H1 (cell line): Measurements from ENCODE around the gene SPN. TPM values are rescaled to one million over a fixed set of nuclear protein-coding genes. Genes with fewer than 3 reads are reported as not detected.
A peak's percentile ranks its signal among the peaks of the same experiment; 100 is the strongest.

ENCODE experiments used
- ASH2L ChIP-seq: fragments of 200-600, 300-600 bp; sonication (generic); IDR thresholded peaks from one replicate; pipeline ENCODE4 v1.7.1; 2017; ENCODE audit warnings: low read length
- BACH1 ChIP-seq: IDR thresholded peaks from 2 replicates; pipeline ENCODE4 v1.6.1; 2012; ENCODE audit warnings: low read length, improper control_type of control experiment
- BCL11A ChIP-seq, 2 experiments: IDR thresholded peaks; one replicate each; pipeline ENCODE4 v1.6.1; 2011; ENCODE audit warnings: low read depth in 2 of 2, low read length in 2 of 2, mild to moderate bottlenecking in 2 of 2
- CBX5 ChIP-seq: fragments of 300-800, 300-1000 bp; sonication (generic); IDR thresholded peaks from 2 replicates; pipeline ENCODE4 v1.7.1; 2016; ENCODE audit warnings: antibody characterized with exemption, low read length, low read depth
- CBX8 ChIP-seq: fragments of 300-800, 300-1000 bp; sonication (generic); IDR thresholded peaks from 2 replicates; pipeline ENCODE4 v1.7.1; 2016; ENCODE audit warnings: low read depth, low read length, borderline replicate concordance
- CHD1 ChIP-seq: IDR thresholded peaks from 2 replicates; pipeline ENCODE4 v1.6.1; 2012; ENCODE audit warnings: low read depth, low read length, improper control_type of control experiment
- CREB1 ChIP-seq: IDR thresholded peaks from 2 replicates; pipeline ENCODE4 v1.6.1; 2012; ENCODE audit warnings: inconsistent platforms
- CTBP2 ChIP-seq: IDR thresholded peaks from 2 replicates; pipeline ENCODE4 v1.7.0; 2011; ENCODE audit warnings: borderline replicate concordance, mild to moderate bottlenecking, moderate library complexity, mixed read lengths, low read length; ENCODE audit not compliant: insufficient read depth, insufficient read length
- EP300 ChIP-seq, 2 experiments: IDR thresholded peaks; 1 replicate in 1 of 2; 2 replicates in 1 of 2; pipeline ENCODE4 v1.6.1; 2011 to 2012; ENCODE audit warnings: low read depth in 2 of 2, low read length in 2 of 2, mild to moderate bottlenecking in 2 of 2, borderline replicate concordance in 1 of 2, inconsistent platforms in 1 of 2, moderate library complexity in 1 of 2
- GTF2F1 ChIP-seq: IDR thresholded peaks from 2 replicates; pipeline ENCODE4 v1.6.1; 2012; ENCODE audit warnings: low read depth, low read length, improper control_type of control experiment, borderline replicate concordance
- JUND ChIP-seq: IDR thresholded peaks from 2 replicates; pipeline ENCODE4 v1.6.1; 2011; ENCODE audit warnings: mild to moderate bottlenecking, improper control_type of control experiment, low read length
- MAX ChIP-seq: IDR thresholded peaks from 2 replicates; pipeline ENCODE4 v1.6.1; 2012; ENCODE audit warnings: inconsistent platforms
- POU5F1 ChIP-seq: IDR thresholded peaks from 2 replicates; pipeline ENCODE4 v1.6.1; 2011; ENCODE audit warnings: low read depth, mild to moderate bottlenecking, low read length, moderate library complexity
- RFX5 ChIP-seq: IDR thresholded peaks from 2 replicates; pipeline ENCODE4 v1.6.1; 2011; ENCODE audit warnings: low read depth, low read length, improper control_type of control experiment, borderline replicate concordance
- RNF2 ChIP-seq: fragments of 200-900, 300-1000 bp; sonication (generic); IDR thresholded peaks from 2 replicates; pipeline ENCODE4 v1.7.1; 2016; ENCODE audit warnings: borderline replicate concordance, low read depth, mild to moderate bottlenecking, antibody characterized with exemption, low read length; ENCODE audit not compliant: poor library complexity, severe bottlenecking; ENCODE audit errors: missing control alignments
- RXRA ChIP-seq: IDR thresholded peaks from 2 replicates; pipeline ENCODE4 v1.6.1; 2011; ENCODE audit warnings: low read depth, mild to moderate bottlenecking, low read length, moderate library complexity; ENCODE audit not compliant: insufficient read depth
- SIN3A ChIP-seq, 2 experiments: IDR thresholded peaks in 1 of 2; conservative IDR thresholded peaks in 1 of 2; 2 replicates each; pipeline ENCODE4 v1.6.1; 2011 to 2012; ENCODE audit warnings: low read length in 2 of 2, improper control_type of control experiment in 1 of 2, low read depth in 1 of 2, mild to moderate bottlenecking in 1 of 2
- SP1 ChIP-seq: IDR thresholded peaks from 2 replicates; pipeline ENCODE4 v1.6.1; 2011; ENCODE audit warnings: low read depth, low read length
- SUZ12 ChIP-seq: fragments of 200-600 bp; sonication (generic); IDR thresholded peaks from 2 replicates; pipeline ENCODE4 v1.6.1; 2012; ENCODE audit warnings: mild to moderate bottlenecking, inconsistent platforms, low read length, moderate library complexity, mixed read lengths
- TAF7 ChIP-seq: optimal IDR thresholded peaks from 2 replicates; pipeline ENCODE3; 2011; ENCODE audit warnings: low read depth, mild to moderate bottlenecking, inconsistent platforms, low read length, moderate library complexity, borderline replicate concordance
- TBP ChIP-seq: IDR thresholded peaks from 2 replicates; pipeline ENCODE4 v1.6.1; 2011; ENCODE audit warnings: low read depth, low read length, improper control_type of control experiment
- TCF12 ChIP-seq: IDR thresholded peaks from 2 replicates; pipeline ENCODE4 v1.6.1; 2011; ENCODE audit warnings: low read depth, mild to moderate bottlenecking, low read length
- TEAD4 ChIP-seq: IDR thresholded peaks from 2 replicates; pipeline ENCODE4 v1.6.1; 2012; ENCODE audit warnings: low read depth, low read length, inconsistent platforms, mixed read lengths
- polyA plus RNA-seq, 7 experiments: library from polyadenylated mRNA; depleted of rRNA in 3 of 7; stranded (reverse) in 5 of 7; unstranded in 2 of 7; fragments of >200 nt in 5 of 7; fragments of 200-250 nt in 2 of 7; gene quantifications; 1 replicate in 5 of 7; 2 replicates in 1 of 7; 4 replicates in 1 of 7; pipeline versions ENCODE4 v1.2.1 to v1.2.3, GENCODE V29; 2011 to 2013; ENCODE audit warnings: missing spikeins in 2 of 7, mixed read lengths in 2 of 7
- total RNA-seq: library from RNA; stranded (reverse); fragmentation: NEBNext Ultra II Directional; extraction: Animal tissue kit (Norgen Biotek cat#: 25700); gene quantifications from 2 replicates; pipeline ENCODE4 v1.2.1, GENCODE V29; 2021

SPN gene
- total and polyA plus RNA-seq, 2 of the 8 experiments (the other 6 are each of a cell fraction or from before 2014, with no cell fraction given) = 1.5 to 1.8 TPM

- TF ChIP-seq CREB1 (no peak), JUND (no peak), TCF12 (no peak), RNF2 (no peak), POU5F1 (no peak), RFX5 (no peak), BCL11A (IDR thresholded peaks at IDR 0.05; ENCODE audit: low read depth in 2 of 2, low read length in 2 of 2) (no peak), SP1 (0 out of 2 replicates have a peak, but pooled peaks have one; percentile 37), TEAD4 (no peak), SUZ12 (no peak), TBP (0 out of 2 replicates have a peak, but pooled peaks have one; percentile 59), CTBP2 (no peak), ASH2L (no peak), SIN3A (conservative IDR thresholded peaks at IDR 0.05 in 1 of 2, IDR thresholded peaks at IDR 0.05 in 1 of 2; ENCODE audit: low read depth in 1 of 2, low read length in 2 of 2) (0 out of 4 replicates have a peak, but pooled peaks of 1 of the 2 experiments have one; percentile 83), EP300 (IDR thresholded peaks at IDR 0.05; ENCODE audit: borderline replicate concordance in 1 of 2, low read depth in 2 of 2, low read length in 2 of 2) (peak in 1 of 2 experiments; percentile 57; a peak in 1 of 3 replicates), CBX5 (no peak), BACH1 (no peak), CBX8 (no peak), RXRA (no peak), TAF7 (no peak), GTF2F1 (no peak), MAX (peak; percentile 63), CHD1 (no peak)
These were observed 15.7 kb downstream of the SPN start, which contains the start of gene QPRT (continued) for GRCh38 chr16:29678691-29679267.
